MM.1S (cell line): ENCODE results near the gene GNAS.

Source experiments
- DNase-seq: peaks from one replicate; pipeline ENCODE4 v3.0.0-alpha.2; 2015
- H2AFZ ChIP-seq: fragments of 300-600 bp; sonication (generic); 2 replicates; pipeline ENCODE4 v1.6.0; 2016; ENCODE audit warnings: antibody characterized with exemption, low read length
- H3F3A ChIP-seq: fragments of 300-600 bp; sonication (generic); 2 replicates; pipeline ENCODE4 v1.6.1; 2016; ENCODE audit warnings: mild to moderate bottlenecking, antibody characterized with exemption, low read length, moderate library complexity, mixed read lengths; ENCODE audit not compliant: insufficient read depth
- H3K27ac ChIP-seq: fragments of 300-600 bp; sonication (generic); 2 replicates; pipeline ENCODE4 v1.5.1; 2016; ENCODE audit warnings: mild to moderate bottlenecking, low read length
- H3K27me3 ChIP-seq: fragments of 300-600 bp; sonication (generic); replicated peaks from 2 replicates; pipeline ENCODE4 v1.6.0; 2016; ENCODE audit warnings: low read length; ENCODE audit not compliant: insufficient read depth
- H3K36me3 ChIP-seq: fragments of 300-600 bp; sonication (generic); replicated peaks from 2 replicates; pipeline ENCODE4 v1.6.1; 2016; ENCODE audit warnings: mild to moderate bottlenecking, low read length, mixed read lengths; ENCODE audit not compliant: insufficient read depth
- H3K4me1 ChIP-seq: fragments of 300-600 bp; sonication (generic); 2 replicates; pipeline ENCODE4 v1.6.1; 2016; ENCODE audit warnings: low read length, mixed read lengths
- H3K4me2 ChIP-seq: fragments of 300-600 bp; sonication (generic); 2 replicates; pipeline ENCODE4 v1.6.0; 2016; ENCODE audit warnings: low read depth, low read length
- H3K4me3 ChIP-seq: fragments of 300-600 bp; sonication (generic); 2 replicates; pipeline ENCODE4 v1.5.1; 2016; ENCODE audit warnings: low read length, mixed read lengths
- H3K79me2 ChIP-seq: fragments of 300-600 bp; sonication (generic); 2 replicates; pipeline ENCODE4 v1.6.1; 2016; ENCODE audit warnings: mixed run types, low read length, mixed read lengths
- H3K9ac ChIP-seq: fragments of 300-600 bp; sonication (generic); 2 replicates; pipeline ENCODE4 v1.6.1; 2016; ENCODE audit warnings: low read length, mixed read lengths
- H3K9me2 ChIP-seq: fragments of 300-600 bp; sonication (generic); replicated peaks from 2 replicates; pipeline ENCODE4 v1.6.1; 2016; ENCODE audit warnings: mild to moderate bottlenecking, low read length, mixed read lengths; ENCODE audit not compliant: insufficient read depth
- H3K9me3 ChIP-seq: fragments of 300-600 bp; sonication (generic); replicated peaks from 2 replicates; pipeline ENCODE4 v1.6.1; 2016; ENCODE audit warnings: mild to moderate bottlenecking, low read length, mixed read lengths; ENCODE audit not compliant: insufficient read depth
- H4K20me1 ChIP-seq: fragments of 300-600 bp; sonication (generic); 2 replicates; pipeline ENCODE4 v1.6.1; 2016; ENCODE audit warnings: mild to moderate bottlenecking, low read length, moderate library complexity, mixed read lengths; ENCODE audit not compliant: insufficient read depth
- CTCF ChIP-seq: fragments of 300-600 bp; sonication (generic); IDR thresholded peaks from 2 replicates; pipeline ENCODE4 v1.5.1; 2016; ENCODE audit warnings: antibody characterized with exemption, low read length, mixed read lengths
- EZH2 ChIP-seq: fragments of 300-600 bp; sonication (generic); optimal IDR thresholded peaks from 2 replicates; pipeline ENCODE3; 2017; ENCODE audit warnings: low read depth, mild to moderate bottlenecking, antibody characterized with exemption, low read length, mixed read lengths
- EZH2phosphoT487 ChIP-seq: fragments of 300-600 bp; sonication (generic); IDR thresholded peaks from 2 replicates; pipeline ENCODE4 v1.6.1; 2018; ENCODE audit warnings: antibody characterized with exemption, low read length

The GNAS gene

GRCh38 chr20:58829531-58829941, 23.0 kb upstream of the GNAS start:
- TF ChIP-seq EZH2phosphoT487: no peak

GRCh38 chr20:58832457-58832856, 20.1 kb upstream of the GNAS start:
- H3K27me3 ChIP-seq: peaks cover 60% of the 10 kb centered on the region
- H3K4me1 ChIP-seq: no peaks in the 10 kb centered on the region
- H3K9ac ChIP-seq: no peak overlapping the region
- H3K79me2 ChIP-seq: no peaks in the 10 kb centered on the region
- H3K27ac ChIP-seq: no peak overlapping the region
- no peaks in the 10 kb centered on the region for H4K20me1 ChIP-seq
- H3K9me2 ChIP-seq: no peaks in the 10 kb centered on the region
- no peaks in the 10 kb centered on the region for H3K9me3 ChIP-seq
- TF ChIP-seq CTCF (no peak), EZH2 (no peak), EZH2phosphoT487 (no peak)
- no peak overlapping the region for H2AFZ ChIP-seq
- H3K36me3 ChIP-seq: no peaks in the 10 kb centered on the region
- DNase-seq: no peak
- no peak overlapping the region for H3K4me3 ChIP-seq
- no peak overlapping the region for H3K4me2 ChIP-seq
- H3F3A ChIP-seq: no peaks in the 10 kb centered on the region

More at GRCh38 chr20:58829531-58829941, 23.0 kb upstream of the GNAS start:
- H3K9me2 ChIP-seq: no peaks in the 10 kb centered on the region
- H3F3A ChIP-seq: no peaks in the 10 kb centered on the region
- H3K9me3 ChIP-seq: no peaks in the 10 kb centered on the region
- H2AFZ ChIP-seq: no peak overlapping the region
- no peaks in the 10 kb centered on the region for H3K79me2 ChIP-seq
- no peaks in the 10 kb centered on the region for H4K20me1 ChIP-seq
- H3K27ac ChIP-seq: no peak overlapping the region
- H3K4me2 ChIP-seq: no peak overlapping the region
- no peak for DNase-seq
- no peak overlapping the region for H3K9ac ChIP-seq
- no peak overlapping the region for H3K4me3 ChIP-seq
- H3K27me3 ChIP-seq: peaks cover 40% of the 10 kb centered on the region
- no peaks in the 10 kb centered on the region for H3K36me3 ChIP-seq
- H3K4me1 ChIP-seq: no peaks in the 10 kb centered on the region

GRCh38 chr20:58833921-58834320, 18.6 kb upstream of the GNAS start:
- no peak overlapping the region for H3K9ac ChIP-seq
- no peak overlapping the region for H3K27ac ChIP-seq
- no peaks in the 10 kb centered on the region for H3K9me3 ChIP-seq
- H3K79me2 ChIP-seq: no peaks in the 10 kb centered on the region
- H4K20me1 ChIP-seq: no peaks in the 10 kb centered on the region
- no peaks in the 10 kb centered on the region for H3K4me1 ChIP-seq
- peaks cover 56% of the 10 kb centered on the region for H3K27me3 ChIP-seq
- no peak overlapping the region for H2AFZ ChIP-seq
- no peak for DNase-seq
- no peak overlapping the region for H3K4me3 ChIP-seq
- H3K4me2 ChIP-seq: no peak overlapping the region
- no peaks in the 10 kb centered on the region for H3K36me3 ChIP-seq
- H3F3A ChIP-seq: no peaks in the 10 kb centered on the region
- no peaks in the 10 kb centered on the region for H3K9me2 ChIP-seq
- TF ChIP-seq EZH2phosphoT487: no peak
- no peak for TF ChIP-seq CTCF
- no peak for TF ChIP-seq EZH2

- Histone ChIP-seq H3K9me3 (no peaks in the 10 kb centered on the region), H3K27ac (no peak overlapping the region), H3K4me2 (no peak overlapping the region), H3K79me2 (no peaks in the 10 kb centered on the region), H3K9me2 (no peaks in the 10 kb centered on the region), H3K27me3 (peaks cover 70% of the 10 kb centered on the region), H3K4me1 (no peaks in the 10 kb centered on the region), H3K4me3 (no peak overlapping the region), H3K36me3 (no peaks in the 10 kb centered on the region), H3F3A (no peaks in the 10 kb centered on the region), H2AFZ (no peak overlapping the region), H4K20me1 (no peaks in the 10 kb centered on the region), H3K9ac (no peak overlapping the region)
- DNase-seq: no peak
- TF ChIP-seq EZH2phosphoT487 (no peak), CTCF (no peak), EZH2 (no peak)
Measured at GRCh38 chr20:58835231-58835630, 17.3 kb upstream of the GNAS start.
